ENCODE results near the gene ASPSCR1. TPM values are rescaled to one million over a fixed set of nuclear protein-coding genes. Genes with fewer than 3 reads are reported as not detected.

ASPSCR1 gene
- total and polyA plus RNA-seq, 8 donors, result 11.7 to 143 (median 55.6) TPM

DNA sequence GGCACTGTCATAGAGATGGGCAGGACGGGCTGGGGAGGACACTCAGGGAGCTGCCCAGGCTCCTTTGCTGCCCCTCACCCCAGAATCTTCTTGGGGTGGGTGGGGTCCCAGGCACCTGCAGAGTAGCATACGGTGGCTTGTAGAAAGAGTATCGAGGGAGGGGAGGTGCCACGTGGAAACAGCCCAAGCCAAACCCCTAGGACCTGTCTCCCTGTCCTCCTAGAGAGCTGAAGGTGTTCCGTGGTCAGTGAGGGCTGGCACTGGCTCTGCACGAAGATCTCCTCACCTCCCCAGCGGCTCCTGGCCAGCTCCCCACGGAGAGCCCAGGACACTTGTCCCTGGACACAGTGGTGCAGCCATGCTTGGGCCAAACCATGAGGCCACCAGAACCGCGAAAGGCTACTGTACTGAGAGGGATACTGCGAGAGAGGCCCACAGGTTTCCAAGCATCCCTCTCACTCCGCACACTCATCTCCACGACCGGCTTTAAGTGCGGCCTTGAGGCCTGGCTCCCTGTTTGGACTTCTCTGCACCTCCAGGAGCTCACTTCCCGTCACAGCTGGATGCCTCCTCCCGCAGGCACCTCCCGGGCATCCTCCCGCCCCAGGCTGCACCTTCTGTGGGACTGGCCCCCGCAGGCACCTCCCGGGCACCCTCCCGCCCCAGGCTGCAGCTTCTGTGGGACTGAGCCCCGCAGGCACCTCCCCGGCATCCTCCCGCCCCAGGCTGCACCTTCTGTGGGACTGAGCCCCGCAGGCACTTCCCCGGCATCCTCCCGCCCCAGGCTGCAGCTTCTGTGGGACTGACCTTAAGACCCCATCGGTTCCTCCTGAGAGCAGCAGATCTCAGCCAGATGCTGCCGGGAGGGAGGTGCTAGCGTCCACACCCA, 47.9 kb upstream of the ASPSCR1 start:
- TF ChIP-seq POLR2AphosphoS5 (IDR thresholded peaks at IDR 0.05) (no peak), EP300 (IDR thresholded peaks at IDR 0.05) (no peak), CTCF (IDR thresholded peaks at IDR 0.05) (no peak), POLR2A (IDR thresholded peaks at IDR 0.05) (no peak)
- Histone ChIP-seq H3K9me3 (no peaks in the 10 kb centered on the region), H3K27me3 (peaks cover 0 to 39% (median 6%) of the 10 kb centered on the region in 3 donors), H3K4me1 (peaks cover 31 to 39% (median 37%) of the 10 kb centered on the region in 4 donors), H3K4me3 (peak overlapping the region in 1 of 4 donors; percentile 95), H3K36me3 (peaks cover 0 to 5% (median 2%) of the 10 kb centered on the region in 4 donors), H3K27ac (no peak overlapping the region)
- intact Hi-C loops (cut with DNase I; ENCODE audit: low total_unique reads), result no loop called here
- 88 to 92% (median 89%) methylated on average over 28 to 31 of the region's 31 CpGs for WGBS, 5 donors
- no peak for DNase-seq

GRCh38 chr17:81930142-81931125, 47.0 kb upstream of the ASPSCR1 start:
- no peak overlapping the region for H3K27ac ChIP-seq
- H3K4me3 ChIP-seq, result no peak overlapping the region
- H3K27me3 ChIP-seq, result peaks cover 0 to 39% (median 6%) of the 10 kb centered on the region in 3 donors
- H3K36me3 ChIP-seq, result peaks cover 0 to 8% (median 2%) of the 10 kb centered on the region in 4 donors
- H3K9me3 ChIP-seq, result no peaks in the 10 kb centered on the region
- DNase-seq, result no peak
- peaks cover 22 to 37% (median 27%) of the 10 kb centered on the region in 4 donors for H3K4me1 ChIP-seq
- TF ChIP-seq CTCF (IDR thresholded peaks at IDR 0.05) (no peak), EP300 (IDR thresholded peaks at IDR 0.05) (no peak), POLR2AphosphoS5 (IDR thresholded peaks at IDR 0.05) (no peak), POLR2A (IDR thresholded peaks at IDR 0.05) (no peak)
- intact Hi-C loops (cut with DNase I; ENCODE audit: low total_unique reads), result no loop called here
- 55 to 73% (median 67%) methylated on average over 17 to 20 of the region's 20 CpGs for WGBS, 5 donors

- Histone ChIP-seq H3K27me3 (peaks cover 0 to 39% (median 6%) of the 10 kb centered on the region in 3 donors), H3K9me3 (no peaks in the 10 kb centered on the region), H3K4me3 (no peak overlapping the region), H3K27ac (no peak overlapping the region), H3K36me3 (peaks cover 0 to 8% (median 2%) of the 10 kb centered on the region in 4 donors), H3K4me1 (peaks cover 14 to 37% (median 25%) of the 10 kb centered on the region in 4 donors)
- intact Hi-C loops (cut with DNase I; ENCODE audit: low total_unique reads), result no loop called here
- TF ChIP-seq CTCF (IDR thresholded peaks at IDR 0.05) (no peak), POLR2A (IDR thresholded peaks at IDR 0.05) (no peak), POLR2AphosphoS5 (IDR thresholded peaks at IDR 0.05) (no peak), EP300 (IDR thresholded peaks at IDR 0.05) (no peak)
- no peak for DNase-seq
- WGBS, 5 donors, result 57 to 70% (median 65%) methylated on average over 11 to 13 of the region's 13 CpGs
Observed at GRCh38 chr17:81931189-81931556, 46.3 kb upstream of the ASPSCR1 start.

Measured in stomach (tissue), 9 donors.